Endothelial cell of umbilical vein (primary cell): Measurements from ENCODE around the gene PIK3CB. TPM values are rescaled to one million over a fixed set of nuclear protein-coding genes. Genes with fewer than 3 reads are reported as not detected.

Experiments
- BruUV-seq: library from RNA; stranded (reverse); fragments of 400-500 nt; replicated peaks from 2 replicates; lab custom pipeline; 2021; lab: Mats Ljungman, UMichigan
- CTCF ChIA-PET: fragments of 300-600, 350-600 bp; sonication (Branson Sonifier 250); formaldehyde crosslinking; loops from one replicate; lab custom pipeline; 2021; ENCODE audit warnings: antibody characterized with exemption, inconsistent platforms; lab: Charles Lee
- POLR2A ChIA-PET: fragments of 300-600, 350-600 bp; sonication (Branson Sonifier 250); formaldehyde crosslinking; loops from one replicate; lab custom pipeline; 2021; ENCODE audit warnings: antibody characterized with exemption, inconsistent platforms; lab: Charles Lee
- DNase-seq: peaks from one replicate; pipeline ENCODE4 v3.0.0-alpha.2; 2011; ENCODE audit warnings: low read depth, low spot score
- FAIRE-seq: peaks from 2 replicates; lab custom pipeline; 2011; peaks lifted over from hg19 to GRCh38; lab: Jason Lieb, UNC
- H2AFZ ChIP-seq: 2 replicates; pipeline ENCODE4 v1.6.0; 2012; ENCODE audit warnings: low read depth, low read length, control low read depth, inconsistent platforms
- H3K27ac ChIP-seq: 2 replicates; pipeline ENCODE4 v1.5.1; 2011; ENCODE audit warnings: low read depth, mild to moderate bottlenecking, control low read depth, low read length, moderate library complexity; ENCODE audit not compliant: insufficient read depth
- H3K27me3 ChIP-seq, 2 experiments: 2 replicates each; pipeline versions ENCODE4 v1.6.0 to v1.6.1; 2011; ENCODE audit warnings: low read length in 2 of 2, mixed read lengths in 1 of 2; ENCODE audit not compliant: control insufficient read depth in 2 of 2, insufficient read depth in 2 of 2
- H3K36me3 ChIP-seq, 2 experiments: 2 replicates in 1 of 2; 3 replicates in 1 of 2; pipeline ENCODE4 v1.5.1; 2011; ENCODE audit warnings: low read length in 2 of 2, mild to moderate bottlenecking in 1 of 2, moderate library complexity in 1 of 2; ENCODE audit not compliant: control insufficient read depth in 2 of 2, insufficient read depth in 2 of 2; ENCODE audit errors: extremely low read depth in 1 of 2
- H3K4me1 ChIP-seq: 3 replicates; pipeline ENCODE4 v1.5.1; 2011; ENCODE audit warnings: mild to moderate bottlenecking, low read length; ENCODE audit not compliant: control insufficient read depth, insufficient read depth; ENCODE audit errors: extremely low read depth
- H3K4me2 ChIP-seq: 2 replicates; pipeline ENCODE4 v1.6.1; 2011; ENCODE audit warnings: low read length, control low read depth, mixed read lengths; ENCODE audit not compliant: insufficient read depth
- H3K4me3 ChIP-seq, 3 experiments: fragments of 200-600 bp in 1 of 3; sonication (generic), shearing (Covaris generic) in 1 of 3; replicated peaks in 1 of 3; 2 replicates each; pipeline ENCODE4 v1.5.1; 2011 to 2016; ENCODE audit warnings: control low read depth in 3 of 3, low read length in 3 of 3, mild to moderate bottlenecking in 2 of 3, inconsistent platforms in 1 of 3, low read depth in 1 of 3, moderate library complexity in 1 of 3; ENCODE audit not compliant: insufficient read depth in 1 of 3
- H3K79me2 ChIP-seq: 2 replicates; pipeline ENCODE4 v1.6.0; 2012; ENCODE audit warnings: low read length, inconsistent platforms; ENCODE audit not compliant: control insufficient read depth, insufficient read depth
- H3K9ac ChIP-seq: replicated peaks from 2 replicates; pipeline ENCODE3; 2011; ENCODE audit warnings: low read length, control low read depth; ENCODE audit not compliant: insufficient read depth; ENCODE audit errors: extremely low read depth
- H3K9me1 ChIP-seq: replicated peaks from 3 replicates; pipeline ENCODE4 v1.6.0; 2011; ENCODE audit warnings: mild to moderate bottlenecking, low read length; ENCODE audit not compliant: control insufficient read depth, insufficient read depth; ENCODE audit errors: extremely low read depth
- H3K9me3 ChIP-seq: replicated peaks from 2 replicates; pipeline ENCODE4 v1.5.1; 2012; ENCODE audit warnings: low read length, inconsistent platforms; ENCODE audit not compliant: control insufficient read depth, insufficient read depth
- H4K20me1 ChIP-seq: replicated peaks from 2 replicates; pipeline ENCODE3; 2011; ENCODE audit warnings: mild to moderate bottlenecking, low read length; ENCODE audit not compliant: control insufficient read depth, insufficient read depth; ENCODE audit errors: extremely low read depth
- CTCF ChIP-seq, 2 donors: IDR thresholded peaks; 1 replicate in 1 of 2; 2 replicates in 1 of 2; pipeline ENCODE4 v1.5.1; 2011; ENCODE audit warnings: low read length in 2 of 2, mild to moderate bottlenecking in 2 of 2, moderate library complexity in 2 of 2, control low read depth in 1 of 2, inconsistent platforms in 1 of 2, low read depth in 1 of 2; ENCODE audit not compliant: insufficient read depth in 1 of 2; ENCODE audit errors: extremely low read depth in 1 of 2
- JUN ChIP-seq: IDR thresholded peaks from 2 replicates; pipeline ENCODE4 v1.6.1; 2011; ENCODE audit warnings: borderline replicate concordance, low read depth; ENCODE audit not compliant: insufficient read length, insufficient read depth
- MAX ChIP-seq: IDR thresholded peaks from 2 replicates; pipeline ENCODE4 v1.6.1; 2011; ENCODE audit not compliant: insufficient read depth, insufficient read length
- POLR2A ChIP-seq: IDR thresholded peaks from 2 replicates; pipeline ENCODE4 v1.6.1; 2012; ENCODE audit warnings: low read depth, mild to moderate bottlenecking, control low read depth, low read length
- POLR2AphosphoS5 ChIP-seq: IDR thresholded peaks from 2 replicates; pipeline ENCODE4 v1.6.1; 2012; ENCODE audit warnings: low read depth, mild to moderate bottlenecking, control low read depth, low read length, moderate library complexity; ENCODE audit not compliant: insufficient read depth
- dilution Hi-C: fragments of 300-500 bp; cut with MboI; formaldehyde crosslinking; loops from one replicate; pipeline ENCODE4 v1.15.0; 2019; ENCODE audit warnings: low sequenced_read_pairs; ENCODE audit not compliant: extremely low pct_ligation_motif_present
- intact Hi-C: fragments of 100-400 bp; cut with micrococcal nuclease; formaldehyde crosslinking; loops from one replicate; pipeline ENCODE4 v1.10.0; 2022
- polyA plus RNA-seq, 4 experiments: library from polyadenylated mRNA; depleted of rRNA in 3 of 4; stranded (reverse) in 3 of 4; unstranded in 1 of 4; fragments of >200 nt; gene quantifications; 2 replicates each; pipeline versions ENCODE4 v1.2.1 to v1.2.3, GENCODE V29; 2011 to 2012; ENCODE audit warnings: missing spikeins in 1 of 4
- total RNA-seq: library from RNA; stranded (reverse); gene quantifications from 2 replicates; pipeline ENCODE4 v1.2.3, GENCODE V29; 2021

Gene PIK3CB
- total and polyA plus RNA-seq, 2 donors (not counting 3 experiments of a cell fraction or from before 2014, with no cell fraction given), result 9.0 to 29.8 TPM

- Histone ChIP-seq H3K27me3 (no peaks in the 10 kb centered on the region), H3K4me1 (peaks cover 4% of the 10 kb centered on the region), H3K9ac (no peak overlapping the region), H2AFZ (peak overlapping the region; percentile 96), H3K9me1 (no peaks in the 10 kb centered on the region), H3K36me3 (no peaks in the 10 kb centered on the region), H3K27ac (no peak overlapping the region), H4K20me1 (no peaks in the 10 kb centered on the region), H3K4me3 (peak overlapping the region in 1 of 3 experiments; percentile 86), H3K9me3 (no peaks in the 10 kb centered on the region), H3K4me2 (no peak overlapping the region), H3K79me2 (no peaks in the 10 kb centered on the region)
- ChIA-PET CTCF (interaction anchor here (0.9 to 3.0 kb wide), 5 partner anchors 16 to 326 kb away, joined by 5 to 15 read pairs (median 10); partner anchors contain the start of gene CEP70), POLR2A (interaction anchor here (1.0 to 2.0 kb wide), 2 partner anchors 16 to 165 kb away, joined by 4 to 7 read pairs; partner anchors contain the start of gene CEP70)
- FAIRE-seq (no peak), DNase-seq (no peak)
- no peak for TF ChIP-seq MAX
- intact Hi-C loops, result no loop called here
- BruUV-seq, result TSS peak; percentile 63
- dilution Hi-C loops, result no loop called here
Measured at GRCh38 chr3:138609898-138610266, 224.8 kb downstream of the PIK3CB start.

- H3K9me3 ChIP-seq, result no peaks in the 10 kb centered on the region
- peaks cover 4% of the 10 kb centered on the region for H3K4me1 ChIP-seq
- POLR2A ChIA-PET, result interaction anchor here (1.0 to 2.0 kb wide), 2 partner anchors 15 to 166 kb away, joined by 4 to 7 read pairs; partner anchors contain the start of gene CEP70
- H3K9me1 ChIP-seq, result no peaks in the 10 kb centered on the region
- H3K27ac ChIP-seq, result peak within 1 kb of the TSS; percentile 66
- peak within 1 kb of the TSS; percentile 89 for H3K9ac ChIP-seq
- CTCF ChIA-PET, result interaction anchor here (1.6 to 3.0 kb wide), 4 partner anchors 15 to 327 kb away, joined by 5 to 15 read pairs (median 11); partner anchors contain the start of gene CEP70
- DNase-seq (peak; percentile 77), FAIRE-seq (peak; percentile 56)
- no peaks in the 10 kb centered on the region for H3K27me3 ChIP-seq
- dilution Hi-C loops, result no loop called here
- H2AFZ ChIP-seq, result peak within 1 kb of the TSS; percentile 96
- no peaks in the 10 kb centered on the region for H3K36me3 ChIP-seq
- no peaks in the 10 kb centered on the region for H4K20me1 ChIP-seq
- TSS peak; percentile 48 for BruUV-seq
- intact Hi-C loops, result loop anchor here (1.0 kb wide), 2 partner anchors 14 to 307 kb away; partner anchors contain the start of gene CEP70
- TF ChIP-seq JUN (no peak), POLR2AphosphoS5 (peak; percentile 72), CTCF (IDR thresholded peaks at IDR 0.05; ENCODE audit: extremely low read depth in 1 of 2, insufficient read depth in 1 of 2, low read depth in 1 of 2, low read length in 2 of 2) (no peak), POLR2A (peak; percentile 10), MAX (no peak)
- H3K79me2 ChIP-seq, result no peaks in the 10 kb centered on the region
- H3K4me2 ChIP-seq, result peak within 1 kb of the TSS; percentile 93
- peak within 1 kb of the TSS; percentile 45 to 86 (median 69) for H3K4me3 ChIP-seq
Measured at GRCh38 chr3:138608322-138609135, 226.2 kb downstream of the PIK3CB start, which contains the start of gene FAIM. Gene FAIM, plus strand, starts transcription at chr3:138608771. Its CDS starts 10,956 bp downstream, at chr3:138619727.
